GM18861 (cell line): ENCODE data around the gene XK.
"Not testable (repeated sequence)": the region's sequence is repeated elsewhere in the genome, so short reads cannot be mapped to it uniquely, and the experiment has no call there.

Experiments used
- ATAC-seq: cut with Tn5 transposase; IDR thresholded peaks from one replicate; pipeline ENCODE4 v1.9.1; 2021; ENCODE audit not compliant: unreplicated experiment

Gene XK

GRCh38 chrX:37685381-37686359 lies at the start of gene XK:
TSS of gene XK (plus strand) at chrX:37685791. CDS start at chrX:37685962, 171 bp downstream.
- ATAC-seq, result peak; percentile 60

GRCh38 chrX:37638047-37638446 lies 47.5 kb upstream of the XK start:
- no peak for ATAC-seq

GRCh38 chrX:37640142-37640541 lies 45.4 kb upstream of the XK start:
- ATAC-seq, result no peak

GRCh38 chrX:37641859-37642258 lies 43.7 kb upstream of the XK start:
- no peak for ATAC-seq

GRCh38 chrX:37644381-37645305 lies 40.9 kb upstream of the XK start:
- no peak for ATAC-seq

GRCh38 chrX:37646254-37646653 lies 39.3 kb upstream of the XK start:
- no peak for ATAC-seq

GRCh38 chrX:37650879-37651278 lies 34.7 kb upstream of the XK start:
- not testable (repeated sequence) for ATAC-seq

- no peak for ATAC-seq
Measured at GRCh38 chrX:37651921-37652452, 33.6 kb upstream of the XK start.

- ATAC-seq, result no peak
Measured at GRCh38 chrX:37652589-37653231, 32.9 kb upstream of the XK start.

- no peak for ATAC-seq
Measured at GRCh38 chrX:37653397-37654085, 32.0 kb upstream of the XK start.

- no peak for ATAC-seq
Measured at GRCh38 chrX:37658343-37659030, 27.1 kb upstream of the XK start.

GRCh38 chrX:37659047-37659446 lies 26.5 kb upstream of the XK start:
- no peak for ATAC-seq

- ATAC-seq, result no peak
Measured at GRCh38 chrX:37662181-37662580, 23.4 kb upstream of the XK start.

- ATAC-seq, result no peak
Measured at GRCh38 chrX:37666516-37666915, 19.1 kb upstream of the XK start.

- no peak for ATAC-seq
Measured at GRCh38 chrX:37667141-37667540, 18.4 kb upstream of the XK start.

GRCh38 chrX:37672563-37672962 lies 13.0 kb upstream of the XK start:
- no peak for ATAC-seq

GRCh38 chrX:37676811-37677210 lies 8.8 kb upstream of the XK start:
- no peak for ATAC-seq

- ATAC-seq, result no peak
Measured at GRCh38 chrX:37677243-37677642, 8.3 kb upstream of the XK start.

GRCh38 chrX:37677765-37678164 lies 7.8 kb upstream of the XK start:
- ATAC-seq, result no peak

- ATAC-seq, result no peak
Measured at GRCh38 chrX:37678574-37678973, 7.0 kb upstream of the XK start.
